ENCODE data around the gene GOLPH3.

GOLPH3 gene

DNA sequence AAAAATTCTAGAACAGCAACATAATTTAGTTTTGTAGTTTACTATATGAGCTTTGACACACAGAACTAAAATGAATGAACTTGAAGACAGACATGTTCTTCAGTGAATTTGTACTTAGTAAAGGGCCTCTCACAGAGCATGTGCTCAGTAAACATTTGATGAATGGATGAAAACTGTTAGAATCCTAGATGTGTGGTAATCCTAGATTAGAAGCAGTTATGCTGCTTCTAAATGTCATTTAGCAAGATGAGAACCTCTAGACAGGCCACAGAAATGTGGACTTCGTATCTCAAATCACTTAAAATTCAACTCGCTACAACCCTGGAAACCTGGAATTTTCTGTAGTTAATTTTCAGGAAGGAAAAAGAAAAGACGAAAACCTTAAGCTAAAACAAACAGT is 8.5 kb downstream of the GOLPH3 start:
- H3K9ac ChIP-seq (ENCODE audit: low read depth, low read length): no peak overlapping the region
- H3K36me3 ChIP-seq (ENCODE audit: insufficient read depth, low read length): peaks cover 47% of the 10 kb centered on the region
- H3K4me2 ChIP-seq (ENCODE audit: low read length): no peak overlapping the region
- H3K9me3 ChIP-seq (replicated peaks; ENCODE audit: low read length): no peaks in the 10 kb centered on the region
- no peak overlapping the region for H3K4me3 ChIP-seq (ENCODE audit: low read length)
- no peaks in the 10 kb centered on the region for H3K27me3 ChIP-seq (ENCODE audit: control insufficient read depth, insufficient read depth, low read length)
- H3K4me1 ChIP-seq (ENCODE audit: control insufficient read depth, insufficient read depth, low read length): peaks cover 9% of the 10 kb centered on the region

- no peak overlapping the region for H3K9ac ChIP-seq (ENCODE audit: low read depth, low read length)
- H3K4me3 ChIP-seq (ENCODE audit: low read length): no peak overlapping the region
- H3K36me3 ChIP-seq (ENCODE audit: insufficient read depth, low read length): peaks cover 29% of the 10 kb centered on the region
- no peaks in the 10 kb centered on the region for H3K9me3 ChIP-seq (replicated peaks; ENCODE audit: low read length)
- no peaks in the 10 kb centered on the region for H3K4me1 ChIP-seq (ENCODE audit: control insufficient read depth, insufficient read depth, low read length)
- H3K27me3 ChIP-seq (ENCODE audit: control insufficient read depth, insufficient read depth, low read length): no peaks in the 10 kb centered on the region
- no peak overlapping the region for H3K4me2 ChIP-seq (ENCODE audit: low read length)
These were observed 10.3 kb downstream of the GOLPH3 start for GRCh38 chr5:32163785-32164184.

GRCh38 chr5:32163053-32163452 is 11.1 kb downstream of the GOLPH3 start:
- no peaks in the 10 kb centered on the region for H3K4me1 ChIP-seq (ENCODE audit: control insufficient read depth, insufficient read depth, low read length)
- H3K4me3 ChIP-seq (ENCODE audit: low read length): no peak overlapping the region
- H3K9me3 ChIP-seq (replicated peaks; ENCODE audit: low read length): no peaks in the 10 kb centered on the region
- H3K27me3 ChIP-seq (ENCODE audit: control insufficient read depth, insufficient read depth, low read length): no peaks in the 10 kb centered on the region
- no peak overlapping the region for H3K4me2 ChIP-seq (ENCODE audit: low read length)
- H3K36me3 ChIP-seq (ENCODE audit: insufficient read depth, low read length): peaks cover 22% of the 10 kb centered on the region
- H3K9ac ChIP-seq (ENCODE audit: low read depth, low read length): no peak overlapping the region

GRCh38 chr5:32160228-32160627 is 13.9 kb downstream of the GOLPH3 start:
- Histone ChIP-seq H3K4me3 (ENCODE audit: low read length) (no peak overlapping the region), H3K9ac (ENCODE audit: low read depth, low read length) (no peak overlapping the region), H3K4me2 (ENCODE audit: low read length) (no peak overlapping the region), H3K9me3 (replicated peaks; ENCODE audit: low read length) (no peaks in the 10 kb centered on the region), H3K4me1 (ENCODE audit: control insufficient read depth, insufficient read depth, low read length) (no peaks in the 10 kb centered on the region), H3K27me3 (ENCODE audit: control insufficient read depth, insufficient read depth, low read length) (no peaks in the 10 kb centered on the region), H3K36me3 (ENCODE audit: insufficient read depth, low read length) (peaks cover 4% of the 10 kb centered on the region)

GRCh38 chr5:32159328-32160072 is 14.6 kb downstream of the GOLPH3 start:
- H3K36me3 ChIP-seq (ENCODE audit: insufficient read depth, low read length): no peaks in the 10 kb centered on the region
- no peak overlapping the region for H3K4me2 ChIP-seq (ENCODE audit: low read length)
- H3K27me3 ChIP-seq (ENCODE audit: control insufficient read depth, insufficient read depth, low read length): no peaks in the 10 kb centered on the region
- no peak overlapping the region for H3K9ac ChIP-seq (ENCODE audit: low read depth, low read length)
- H3K4me3 ChIP-seq (ENCODE audit: low read length): no peak overlapping the region
- no peaks in the 10 kb centered on the region for H3K4me1 ChIP-seq (ENCODE audit: control insufficient read depth, insufficient read depth, low read length)
- H3K9me3 ChIP-seq (replicated peaks; ENCODE audit: low read length): no peaks in the 10 kb centered on the region

GRCh38 chr5:32158679-32158975 is 15.5 kb downstream of the GOLPH3 start:
- H3K27me3 ChIP-seq (ENCODE audit: control insufficient read depth, insufficient read depth, low read length): no peaks in the 10 kb centered on the region

GRCh38 chr5:32157078-32157477 is 17.0 kb downstream of the GOLPH3 start:
- Histone ChIP-seq H3K27me3 (ENCODE audit: control insufficient read depth, insufficient read depth, low read length) (no peaks in the 10 kb centered on the region), H3K4me2 (ENCODE audit: low read length) (no peak overlapping the region), H3K4me3 (ENCODE audit: low read length) (no peak overlapping the region), H3K9me3 (replicated peaks; ENCODE audit: low read length) (no peaks in the 10 kb centered on the region), H3K4me1 (ENCODE audit: control insufficient read depth, insufficient read depth, low read length) (peaks cover 10% of the 10 kb centered on the region), H3K36me3 (ENCODE audit: insufficient read depth, low read length) (no peaks in the 10 kb centered on the region), H3K9ac (ENCODE audit: low read depth, low read length) (no peak overlapping the region)

More at GRCh38 chr5:32158679-32158975, 15.5 kb downstream of the GOLPH3 start:
- Histone ChIP-seq H3K36me3 (ENCODE audit: insufficient read depth, low read length) (no peaks in the 10 kb centered on the region), H3K9me3 (replicated peaks; ENCODE audit: low read length) (no peaks in the 10 kb centered on the region), H3K4me1 (ENCODE audit: control insufficient read depth, insufficient read depth, low read length) (peaks cover 6% of the 10 kb centered on the region), H3K9ac (ENCODE audit: low read depth, low read length) (no peak overlapping the region), H3K4me3 (ENCODE audit: low read length) (no peak overlapping the region), H3K4me2 (ENCODE audit: low read length) (no peak overlapping the region)

GRCh38 chr5:32156635-32157034 is 17.5 kb downstream of the GOLPH3 start:
- H3K36me3 ChIP-seq (ENCODE audit: insufficient read depth, low read length): no peaks in the 10 kb centered on the region
- no peak overlapping the region for H3K4me3 ChIP-seq (ENCODE audit: low read length)
- H3K4me1 ChIP-seq (ENCODE audit: control insufficient read depth, insufficient read depth, low read length): peaks cover 10% of the 10 kb centered on the region
- no peaks in the 10 kb centered on the region for H3K27me3 ChIP-seq (ENCODE audit: control insufficient read depth, insufficient read depth, low read length)
- no peaks in the 10 kb centered on the region for H3K9me3 ChIP-seq (replicated peaks; ENCODE audit: low read length)
- no peak overlapping the region for H3K9ac ChIP-seq (ENCODE audit: low read depth, low read length)
- H3K4me2 ChIP-seq (ENCODE audit: low read length): no peak overlapping the region

- Histone ChIP-seq H3K36me3 (ENCODE audit: insufficient read depth, low read length) (no peaks in the 10 kb centered on the region), H3K27me3 (ENCODE audit: control insufficient read depth, insufficient read depth, low read length) (no peaks in the 10 kb centered on the region), H3K4me3 (ENCODE audit: low read length) (no peak overlapping the region), H3K9ac (ENCODE audit: low read depth, low read length) (no peak overlapping the region), H3K4me1 (ENCODE audit: control insufficient read depth, insufficient read depth, low read length) (peaks cover 10% of the 10 kb centered on the region), H3K4me2 (ENCODE audit: low read length) (no peak overlapping the region), H3K9me3 (replicated peaks; ENCODE audit: low read length) (no peaks in the 10 kb centered on the region)
These were observed 18.9 kb downstream of the GOLPH3 start for GRCh38 chr5:32155211-32155610.

DNA sequence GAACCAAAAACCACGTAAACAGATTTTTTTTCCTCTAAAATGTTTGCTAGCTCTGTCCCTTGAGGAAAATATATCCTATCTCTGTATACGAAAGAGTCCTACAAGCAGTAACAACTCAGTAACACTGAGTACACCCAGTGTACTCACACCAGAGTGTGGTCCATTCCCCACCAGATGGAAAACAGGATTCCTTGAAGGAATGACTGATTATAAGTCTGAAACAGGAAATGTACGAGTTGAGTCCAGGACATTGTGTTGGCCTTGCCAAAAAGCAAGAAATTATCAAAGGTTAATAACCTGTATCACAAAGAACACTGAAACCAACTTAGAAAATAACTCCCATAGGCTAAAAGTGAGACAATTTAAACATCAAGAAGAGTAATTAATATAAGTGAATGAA is 20.4 kb downstream of the GOLPH3 start:
- Histone ChIP-seq H3K36me3 (ENCODE audit: insufficient read depth, low read length) (no peaks in the 10 kb centered on the region), H3K4me2 (ENCODE audit: low read length) (no peak overlapping the region), H3K4me1 (ENCODE audit: control insufficient read depth, insufficient read depth, low read length) (peaks cover 10% of the 10 kb centered on the region), H3K4me3 (ENCODE audit: low read length) (no peak overlapping the region), H3K9ac (ENCODE audit: low read depth, low read length) (no peak overlapping the region), H3K9me3 (replicated peaks; ENCODE audit: low read length) (no peaks in the 10 kb centered on the region), H3K27me3 (ENCODE audit: control insufficient read depth, insufficient read depth, low read length) (no peaks in the 10 kb centered on the region)

DNA sequence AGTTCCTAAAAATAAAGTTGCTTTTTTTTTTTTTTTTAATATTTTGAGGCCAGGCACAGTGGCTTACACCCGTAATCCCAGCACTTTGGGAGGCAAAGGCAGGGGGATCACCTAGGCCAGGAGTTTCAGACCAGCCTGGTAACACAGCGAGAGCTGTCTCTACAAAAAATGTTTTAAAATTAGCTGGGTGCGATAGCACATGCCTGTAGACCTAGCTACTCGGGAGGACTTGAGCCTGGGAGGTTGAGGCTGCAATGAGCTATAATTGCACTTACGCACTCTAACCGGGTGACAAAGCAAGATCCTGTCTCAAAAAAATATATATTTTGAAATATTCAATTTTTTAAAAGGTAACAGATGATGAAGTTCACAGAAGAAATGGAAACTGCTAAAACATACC is 22.9 kb downstream of the GOLPH3 start:
- no peak overlapping the region for H3K4me3 ChIP-seq (ENCODE audit: low read length)
- H3K4me1 ChIP-seq (ENCODE audit: control insufficient read depth, insufficient read depth, low read length): peaks cover 10% of the 10 kb centered on the region
- no peaks in the 10 kb centered on the region for H3K27me3 ChIP-seq (ENCODE audit: control insufficient read depth, insufficient read depth, low read length)
- no peaks in the 10 kb centered on the region for H3K36me3 ChIP-seq (ENCODE audit: insufficient read depth, low read length)
- H3K4me2 ChIP-seq (ENCODE audit: low read length): no peak overlapping the region
- no peaks in the 10 kb centered on the region for H3K9me3 ChIP-seq (replicated peaks; ENCODE audit: low read length)
- H3K9ac ChIP-seq (ENCODE audit: low read depth, low read length): no peak overlapping the region

- Histone ChIP-seq H3K9ac (ENCODE audit: low read depth, low read length) (no peak overlapping the region), H3K4me1 (ENCODE audit: control insufficient read depth, insufficient read depth, low read length) (peaks cover 12% of the 10 kb centered on the region)
These were observed 23.8 kb downstream of the GOLPH3 start for GRCh38 chr5:32150366-32150765.

More at GRCh38 chr5:32150366-32150765, 23.8 kb downstream of the GOLPH3 start:
- Histone ChIP-seq H3K4me3 (ENCODE audit: low read length) (no peak overlapping the region), H3K27me3 (ENCODE audit: control insufficient read depth, insufficient read depth, low read length) (no peaks in the 10 kb centered on the region), H3K36me3 (ENCODE audit: insufficient read depth, low read length) (no peaks in the 10 kb centered on the region), H3K4me2 (ENCODE audit: low read length) (no peak overlapping the region), H3K9me3 (replicated peaks; ENCODE audit: low read length) (no peaks in the 10 kb centered on the region)

All from skeletal muscle satellite cell (primary cell).